ENCODE data around the gene ITGAV. TPM values are rescaled to one million over a fixed set of nuclear protein-coding genes. Genes with fewer than 3 reads are reported as not detected.
A peak's percentile ranks its signal among the peaks of the same experiment; 100 is the strongest.

ITGAV gene
- total and polyA plus RNA-seq, 4 donors = 6.6 to 31.3 (median 12.0) TPM

GRCh38 chr2:186595219-186595618, 5.4 kb downstream of the ITGAV start:
- Histone ChIP-seq H3K27ac (ENCODE audit: low read depth in 1 of 2, low read length in 2 of 2) (no peak overlapping the region), H3K4me3 (ENCODE audit: low read depth in 1 of 3, low read length in 3 of 3) (no peak overlapping the region), H3K4me1 (ENCODE audit: control insufficient read depth in 4 of 4, insufficient read depth in 4 of 4, low read length in 3 of 4) (peaks cover 0 to 13% (median 7%) of the 10 kb centered on the region in 4 donors), H3K27me3 (ENCODE audit: control insufficient read depth in 4 of 4, insufficient read depth in 4 of 4, low read length in 3 of 4) (no peaks in the 10 kb centered on the region), H3K36me3 (ENCODE audit: control insufficient read depth in 4 of 4, insufficient read depth in 3 of 4, low read depth in 1 of 4, low read length in 3 of 4) (no peaks in the 10 kb centered on the region), H3K9ac (ENCODE audit: low read depth in 1 of 2, low read length in 2 of 2) (no peak overlapping the region), H3K9me3 (ENCODE audit: control insufficient read depth in 4 of 4, low read length in 3 of 4) (no peaks in the 10 kb centered on the region)
- WGBS = 51% methylated on average over 2 of the region's 2 CpGs
- no peak for DNase-seq (ENCODE audit: low spot score)
- TF ChIP-seq HNF4A (conservative IDR thresholded peaks at IDR 0.05) = no peak
- TF ChIP-seq RXRA (IDR thresholded peaks at IDR 0.05) = peak in 1 of 2 donors; percentile 12
- TF ChIP-seq EGR1 (IDR thresholded peaks at IDR 0.05; ENCODE audit: low read depth in 2 of 2) = no peak
- no peak for TF ChIP-seq TAF1 (conservative IDR thresholded peaks at IDR 0.05)
- TF ChIP-seq CTCF (IDR thresholded peaks at IDR 0.05; ENCODE audit: low read depth, low read length, missing input control) = no peak
- TF ChIP-seq HNF4G (IDR thresholded peaks at IDR 0.05) = no peak
- no peak for TF ChIP-seq REST (IDR thresholded peaks at IDR 0.05)
- TF ChIP-seq NR2F2 (IDR thresholded peaks at IDR 0.05) = peak; percentile 58
- no peak for TF ChIP-seq FOXA1 (IDR thresholded peaks at IDR 0.05)

- H3K4me3 ChIP-seq (ENCODE audit: low read depth in 1 of 3, low read length in 3 of 3) = no peak overlapping the region
- peaks cover 0 to 1% (median 0%) of the 10 kb centered on the region in 4 donors for H3K4me1 ChIP-seq (ENCODE audit: control insufficient read depth in 4 of 4, insufficient read depth in 4 of 4, low read length in 3 of 4)
- DNase-seq (ENCODE audit: low spot score) = no peak
Observed at GRCh38 chr2:186599186-186599778, 9.4 kb downstream of the ITGAV start.

More at GRCh38 chr2:186599186-186599778, 9.4 kb downstream of the ITGAV start:
- Histone ChIP-seq H3K9me3 (ENCODE audit: control insufficient read depth in 4 of 4, low read length in 3 of 4) (no peaks in the 10 kb centered on the region), H3K27me3 (ENCODE audit: control insufficient read depth in 4 of 4, insufficient read depth in 4 of 4, low read length in 3 of 4) (no peaks in the 10 kb centered on the region), H3K9ac (ENCODE audit: low read depth in 1 of 2, low read length in 2 of 2) (no peak overlapping the region), H3K36me3 (ENCODE audit: control insufficient read depth in 4 of 4, insufficient read depth in 3 of 4, low read depth in 1 of 4, low read length in 3 of 4) (no peaks in the 10 kb centered on the region), H3K27ac (ENCODE audit: low read depth in 1 of 2, low read length in 2 of 2) (no peak overlapping the region)
- no peak for TF ChIP-seq RXRA (IDR thresholded peaks at IDR 0.05)
- TF ChIP-seq SP1 (IDR thresholded peaks at IDR 0.05) = no peak
- no peak for TF ChIP-seq TAF1 (conservative IDR thresholded peaks at IDR 0.05)
- no peak for TF ChIP-seq NR2F2 (IDR thresholded peaks at IDR 0.05)
- TF ChIP-seq JUND (IDR thresholded peaks at IDR 0.05) = no peak
- no peak for TF ChIP-seq EGR1 (IDR thresholded peaks at IDR 0.05; ENCODE audit: low read depth in 2 of 2)
- TF ChIP-seq MAX (IDR thresholded peaks at IDR 0.05) = no peak
- no peak for TF ChIP-seq FOXA2 (IDR thresholded peaks at IDR 0.05)
- TF ChIP-seq CTCF (IDR thresholded peaks at IDR 0.05; ENCODE audit: low read depth, low read length, missing input control) = no peak
- no peak for TF ChIP-seq GABPA (IDR thresholded peaks at IDR 0.05 in 1 of 2, conservative IDR thresholded peaks at IDR 0.05 in 1 of 2)
- TF ChIP-seq FOXA1 (IDR thresholded peaks at IDR 0.05) = no peak
- no peak for TF ChIP-seq REST (IDR thresholded peaks at IDR 0.05)
- 89% methylated on average over 3 of the region's 3 CpGs for WGBS

Measured in liver (tissue), 9 donors.